ENCODE results near the gene NEUROD1. TPM values are rescaled to one million over a fixed set of nuclear protein-coding genes. Genes with fewer than 3 reads are reported as not detected.

NEUROD1 gene
- not detected for total RNA-seq
- polyA plus RNA-seq = not detected
- long read RNA-seq, donor 1 = 0 reads
- long read RNA-seq, donor 2 = 0 reads
- long read RNA-seq, donor 3 = 0 reads

DNA sequence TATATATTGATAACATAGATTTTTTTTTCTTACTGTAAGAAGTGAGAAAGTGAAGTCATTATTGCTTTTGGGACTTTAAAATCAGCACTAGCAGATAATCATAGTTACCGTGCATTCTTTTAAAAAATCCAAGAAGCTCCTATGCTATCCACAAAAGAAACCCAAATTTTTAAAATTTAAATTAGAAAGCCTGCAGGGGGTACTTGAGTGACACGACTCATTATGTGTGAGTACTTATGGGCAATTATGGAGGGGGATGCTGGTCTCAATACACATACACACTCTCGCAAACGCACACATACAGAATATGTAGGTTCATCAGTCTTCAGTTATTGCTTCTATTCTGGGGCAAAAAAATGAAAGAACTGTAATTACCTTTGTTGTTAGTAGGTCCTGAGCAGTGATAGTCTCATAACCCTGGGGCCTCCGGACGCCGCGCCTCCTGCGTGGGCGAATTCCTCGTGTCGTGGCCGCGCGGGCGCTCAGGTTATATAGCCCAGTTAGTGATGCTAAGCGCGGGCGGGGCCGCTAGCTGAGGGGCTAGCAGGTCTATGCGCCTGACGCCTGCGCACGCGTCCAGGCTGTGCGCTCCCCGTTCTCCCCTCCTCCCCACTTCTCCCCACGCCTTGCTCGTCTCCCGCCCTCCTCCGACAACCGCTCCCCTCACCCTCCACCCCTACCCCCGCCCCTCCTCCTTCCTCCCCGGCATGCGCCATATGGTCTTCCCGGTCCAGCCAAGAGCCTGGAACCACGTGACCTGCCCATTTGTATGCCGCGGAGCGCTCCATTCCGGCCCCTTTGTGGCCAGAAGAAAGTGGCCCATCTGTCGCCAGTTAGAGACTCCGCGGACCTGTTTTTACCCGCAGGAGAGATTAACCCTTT, at the start of gene NEUROD1:
Gene NEUROD1 (minus strand): TSS at position 463 of the 882 bp plus-strand sequence. CDS start 1,657 bp downstream, outside the sequence.
- DNase-seq = no peak
- H3K27ac ChIP-seq = no peak within 1 kb of the TSS
- H3K27me3 ChIP-seq = no peaks in the 10 kb centered on the region
- TF ChIP-seq POLR2A (IDR thresholded peaks at IDR 0.05) (no peak), EP300 (IDR thresholded peaks at IDR 0.05) (no peak)
- TF ChIP-seq, protein P1, sequence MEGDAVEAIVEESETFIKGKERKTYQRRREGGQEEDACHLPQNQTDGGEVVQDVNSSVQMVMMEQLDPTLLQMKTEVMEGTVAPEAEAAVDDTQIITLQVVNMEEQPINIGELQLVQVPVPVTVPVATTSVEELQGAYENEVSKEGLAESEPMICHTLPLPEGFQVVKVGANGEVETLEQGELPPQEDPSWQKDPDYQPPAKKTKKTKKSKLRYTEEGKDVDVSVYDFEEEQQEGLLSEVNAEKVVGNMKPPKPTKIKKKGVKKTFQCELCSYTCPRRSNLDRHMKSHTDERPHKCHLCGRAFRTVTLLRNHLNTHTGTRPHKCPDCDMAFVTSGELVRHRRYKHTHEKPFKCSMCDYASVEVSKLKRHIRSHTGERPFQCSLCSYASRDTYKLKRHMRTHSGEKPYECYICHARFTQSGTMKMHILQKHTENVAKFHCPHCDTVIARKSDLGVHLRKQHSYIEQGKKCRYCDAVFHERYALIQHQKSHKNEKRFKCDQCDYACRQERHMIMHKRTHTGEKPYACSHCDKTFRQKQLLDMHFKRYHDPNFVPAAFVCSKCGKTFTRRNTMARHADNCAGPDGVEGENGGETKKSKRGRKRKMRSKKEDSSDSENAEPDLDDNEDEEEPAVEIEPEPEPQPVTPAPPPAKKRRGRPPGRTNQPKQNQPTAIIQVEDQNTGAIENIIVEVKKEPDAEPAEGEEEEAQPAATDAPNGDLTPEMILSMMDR (IDR thresholded peaks at IDR 0.05) = no peak
- H3K4me3 ChIP-seq = no peak within 1 kb of the TSS
- no peaks in the 10 kb centered on the region for H3K4me1 ChIP-seq (ENCODE audit: insufficient read depth)
- H3K9me3 ChIP-seq = no peaks in the 10 kb centered on the region
- intact Hi-C loops (cut with DNase I) = no loop called here
- WGBS, 3 donors = 1 to 2% (median 1%) methylated on average over 44 to 45 of the region's 45 CpGs
- no peaks in the 10 kb centered on the region for H3K36me3 ChIP-seq

DNA sequence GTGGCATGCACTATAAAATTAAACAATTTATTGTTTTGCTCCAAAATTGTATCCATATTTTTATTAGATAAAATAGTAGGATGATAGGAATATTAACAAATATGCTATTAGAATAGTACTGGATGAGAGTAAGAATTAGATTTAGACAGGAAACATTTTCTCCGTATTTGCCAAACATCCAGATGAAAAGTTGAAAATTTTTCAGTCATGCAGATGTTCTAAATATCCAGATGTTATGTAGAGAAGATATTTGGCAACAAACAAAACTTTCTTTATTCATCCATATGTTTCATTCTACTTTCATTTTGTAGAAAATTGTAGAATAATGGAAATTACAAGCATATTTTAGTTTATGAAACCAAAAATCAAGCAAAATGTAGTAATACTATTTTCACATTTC, 45.2 kb upstream of the NEUROD1 start:
- WGBS, 3 donors = 5 to 20% (median 13%) methylated on average over 1 of the region's 1 CpG
- no peak overlapping the region for H3K4me3 ChIP-seq
- H3K27me3 ChIP-seq = no peaks in the 10 kb centered on the region
- TF ChIP-seq, protein P1 (IDR thresholded peaks at IDR 0.05) = no peak
- TF ChIP-seq POLR2A (IDR thresholded peaks at IDR 0.05) = no peak
- TF ChIP-seq EP300 (IDR thresholded peaks at IDR 0.05) = no peak
- no peaks in the 10 kb centered on the region for H3K36me3 ChIP-seq
- intact Hi-C loops (cut with DNase I) = no loop called here
- H3K27ac ChIP-seq = no peak overlapping the region
- no peak for DNase-seq
- no peaks in the 10 kb centered on the region for H3K4me1 ChIP-seq (ENCODE audit: insufficient read depth)
- H3K9me3 ChIP-seq = no peaks in the 10 kb centered on the region

DNA sequence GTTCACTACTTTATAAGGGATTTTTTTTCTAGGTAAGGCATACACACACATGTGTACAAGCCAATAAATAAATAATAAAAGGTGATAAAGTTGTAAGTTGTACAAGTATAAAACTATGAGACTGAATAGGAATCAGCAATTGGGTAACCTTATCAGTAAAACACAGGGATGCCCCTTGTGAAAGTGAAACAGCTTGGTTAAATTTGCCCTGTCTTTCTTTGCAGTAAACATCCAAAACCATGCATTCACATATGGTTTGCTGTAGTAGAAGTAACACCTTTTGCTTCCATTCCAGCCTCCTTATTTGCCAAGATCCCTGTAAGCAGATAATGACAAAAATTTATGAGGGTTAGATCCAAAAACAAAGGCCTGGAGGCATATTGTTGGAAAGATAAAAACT, 44.3 kb upstream of the NEUROD1 start:
- no peaks in the 10 kb centered on the region for H3K27me3 ChIP-seq

DNA sequence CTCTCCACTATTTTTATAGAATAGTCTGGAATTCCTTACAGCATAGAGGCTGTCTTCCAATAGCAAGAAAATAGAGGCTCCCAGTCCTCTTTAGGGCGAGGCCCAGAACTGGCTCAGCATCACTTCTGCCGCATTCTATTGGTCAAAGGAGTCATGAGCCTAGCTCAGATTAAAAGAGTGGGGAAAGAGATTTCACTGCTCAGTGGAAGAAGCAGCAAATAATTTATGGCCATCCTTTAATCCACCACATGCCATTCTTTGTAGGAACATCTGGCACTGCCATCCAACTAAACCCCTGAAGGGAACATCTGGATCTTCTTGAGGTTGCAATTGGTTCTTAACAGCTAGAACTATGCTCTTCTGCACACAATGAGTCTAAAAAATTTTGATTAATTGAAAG, 43.4 kb upstream of the NEUROD1 start:
- H3K36me3 ChIP-seq = no peaks in the 10 kb centered on the region
- no peaks in the 10 kb centered on the region for H3K9me3 ChIP-seq
- H3K27ac ChIP-seq = no peak overlapping the region
- no peaks in the 10 kb centered on the region for H3K4me1 ChIP-seq (ENCODE audit: insufficient read depth)
- DNase-seq = no peak
- WGBS, 3 donors = 46 to 49% (median 48%) methylated on average over 2 of the region's 2 CpGs
- no peaks in the 10 kb centered on the region for H3K27me3 ChIP-seq
- intact Hi-C loops (cut with DNase I) = no loop called here
- TF ChIP-seq EP300 (IDR thresholded peaks at IDR 0.05) (no peak), POLR2A (IDR thresholded peaks at IDR 0.05) (no peak)
- TF ChIP-seq, protein P1 (IDR thresholded peaks at IDR 0.05) = no peak
- H3K4me3 ChIP-seq = no peak overlapping the region

More for the DNA sequence above, 44.3 kb upstream of the NEUROD1 start:
- H3K36me3 ChIP-seq = no peaks in the 10 kb centered on the region
- no peak overlapping the region for H3K27ac ChIP-seq
- H3K4me1 ChIP-seq (ENCODE audit: insufficient read depth) = no peaks in the 10 kb centered on the region
- no peaks in the 10 kb centered on the region for H3K9me3 ChIP-seq
- no peak overlapping the region for H3K4me3 ChIP-seq
- no peak for DNase-seq
- intact Hi-C loops (cut with DNase I) = no loop called here
- no peak for TF ChIP-seq POLR2A (IDR thresholded peaks at IDR 0.05)
- TF ChIP-seq, protein P1 (IDR thresholded peaks at IDR 0.05) = no peak
- TF ChIP-seq EP300 (IDR thresholded peaks at IDR 0.05) = no peak
